ENCODE results near the gene XCL2. TPM values are rescaled to one million over a fixed set of nuclear protein-coding genes. Genes with fewer than 3 reads are reported as not detected.

Gene XCL2
- total and polyA plus RNA-seq, 2 of the 4 experiments (the other 2 are of a cell fraction) = not detected

GRCh38 chr1:168506204-168506819, 37.5 kb downstream of the XCL2 start:
- Histone ChIP-seq H3K9me1 (ENCODE audit: insufficient read depth, low read length) (0 out of 2 replicates have a peak, but pooled peaks cover 3% of the 10 kb centered on the region), H2BK20ac (ENCODE audit: low read depth, low read length) (peak overlapping the region; percentile 37; the same call in 1 of the 2 replicates), H3K56ac (ENCODE audit: extremely low read depth, insufficient read depth, low read length) (no peak overlapping the region), H3K18ac (ENCODE audit: low read depth, low read length) (peak overlapping the region; percentile 88; the same call in 1 of the 2 replicates), H3K79me1 (ENCODE audit: low read depth in 1 of 2, low read length in 2 of 2) (no peaks in the 10 kb centered on the region), H2AFZ (replicated peaks; ENCODE audit: low read length, poor library complexity) (peak overlapping the region; percentile 73), H2AK9ac (replicated peaks; ENCODE audit: low read depth, low read length, poor library complexity) (no peak overlapping the region), H3K4me1 (ENCODE audit: control insufficient read depth, insufficient read depth, low read length) (peaks cover 4% of the 10 kb centered on the region), H3K36me3 (ENCODE audit: control insufficient read depth, insufficient read depth, low read length) (no peaks in the 10 kb centered on the region), H4K20me1 (ENCODE audit: insufficient read depth, low read length) (no peaks in the 10 kb centered on the region), H3K27ac (ENCODE audit: insufficient read depth, low read length) (peak overlapping the region; percentile 34; the same call in 1 of the 2 replicates), H3K9ac (ENCODE audit: low read depth, low read length) (no peak overlapping the region), H3K4me3 (ENCODE audit: insufficient read depth, low read depth, low read length) (no peak overlapping the region), H3K23ac (ENCODE audit: low read depth, low read length) (peak overlapping the region; percentile 28; the same call in 1 of the 2 replicates), H2BK5ac (ENCODE audit: low read depth, low read length, poor library complexity, severe bottlenecking) (peak overlapping the region; percentile 83), H3K4me2 (ENCODE audit: low read depth, low read length) (peak overlapping the region; percentile 75; the same call in 1 of the 2 replicates), H3K9me3 (ENCODE audit: control insufficient read depth, insufficient read depth, low read length) (no peaks in the 10 kb centered on the region), H3K14ac (replicated peaks; ENCODE audit: low read depth, low read length) (peak overlapping the region; percentile 35; the same call in 1 of the 2 replicates), H3K27me3 (ENCODE audit: control insufficient read depth, insufficient read depth, low read length) (no peaks in the 10 kb centered on the region), H3K4ac (ENCODE audit: low read depth, low read length) (0 out of 2 replicates have a peak overlapping the region, but pooled peaks have one; percentile 10), H4K5ac (ENCODE audit: low read depth, low read length) (peak overlapping the region; percentile 61; the same call in 1 of the 2 replicates), H2BK120ac (ENCODE audit: low read depth, low read length) (peak overlapping the region; percentile 59), H4K91ac (ENCODE audit: insufficient read depth, low read depth, low read length) (peak overlapping the region; percentile 29; the same call in 1 of the 2 replicates), H2BK15ac (ENCODE audit: low read depth, low read length) (0 out of 3 replicates have a peak overlapping the region, but pooled peaks have one; percentile 15), H2AK5ac (ENCODE audit: low read depth, low read length) (no peak overlapping the region), H4K8ac (ENCODE audit: low read depth in 2 of 2, low read length in 2 of 2) (0 out of 4 replicates have a peak overlapping the region, but pooled peaks of 1 of the 2 experiments have one; percentile 61)
- no TSS peak for BruUV-seq (replicated peaks)
- ChIA-PET POLR2A (ENCODE audit: unreplicated experiment) (no interaction called here), CTCF (interaction anchor here (0.6 to 0.8 kb wide), 3 partner anchors 35 to 67 kb away, joined by 3 read pairs; no protein-coding TSS in a partner anchor)
- no peak for TF ChIP-seq SMC3 (IDR thresholded peaks at IDR 0.05; ENCODE audit: low read depth, low read length)
- no peak for TF ChIP-seq BHLHE40 (IDR thresholded peaks at IDR 0.05; ENCODE audit: low read depth, low read length)
- no peak for TF ChIP-seq CTCF (conservative IDR thresholded peaks at IDR 0.05; ENCODE audit: low read depth, low read length)
- TF ChIP-seq RFX5 (IDR thresholded peaks at IDR 0.05; ENCODE audit: low read depth, low read length) = no peak
- no peak for TF ChIP-seq MAFK (IDR thresholded peaks at IDR 0.05; ENCODE audit: low read depth, low read length)
- TF ChIP-seq MAZ (IDR thresholded peaks at IDR 0.05; ENCODE audit: borderline replicate concordance, low read depth, low read length) = no peak
- peak; percentile 55 for TF ChIP-seq FOS (IDR thresholded peaks at IDR 0.05; ENCODE audit: low read depth, low read length)
- TF ChIP-seq POLR2A (IDR thresholded peaks at IDR 0.05; ENCODE audit: low read depth, low read length) = no peak
- in situ Hi-C loops (cut with MboI; ENCODE audit: low sequenced_read_pairs) = no loop called here
- dilution Hi-C loops (cut with HindIII; ENCODE audit: low sequenced_read_pairs, unreplicated experiment) = no loop called here
- intact Hi-C loops (cut with micrococcal nuclease) = no loop called here
- ATAC-seq (ENCODE audit: low read depth) (peak; percentile 93), DNase-seq (peak; percentile 80)
- WGBS, 2 experiments (ENCODE audit: extremely low coverage in 2 of 2, insufficient read length in 1 of 2) = 60% methylated on average over 1 of the region's 6 CpGs; no CpG with 5 or more reads in 1 of the 2 experiments
